VCaP (cell line): Measurements from ENCODE around the gene INS.

Experiments
- H3K27ac ChIP-seq: fragments of 450-650 bp; 2 replicates; pipeline ENCODE4 v1.5.1; 2017
- TF ChIP-seq, protein P1 (sequence below): fragments of 450-650 bp; conservative IDR thresholded peaks from 2 replicates; pipeline ENCODE4 v1.5.1; 2017; ENCODE audit warnings: mild to moderate bottlenecking, moderate library complexity

INS gene

DNA sequence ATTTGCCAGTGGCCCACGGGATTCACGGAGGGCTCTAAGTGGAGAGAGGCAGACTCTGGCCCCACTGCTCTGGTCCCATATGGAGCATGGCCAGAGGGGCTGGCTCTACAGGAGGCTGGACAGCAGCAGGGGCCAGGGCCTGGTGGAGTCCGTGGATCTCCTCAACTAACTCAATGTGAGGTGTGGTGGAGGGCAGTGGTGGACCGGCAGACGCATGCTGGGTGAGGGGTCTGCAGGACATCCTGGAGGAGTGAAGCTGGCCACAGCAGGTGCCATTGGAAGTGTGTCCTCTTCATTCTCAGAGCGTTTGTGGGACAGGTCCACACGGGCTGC, 37.4 kb downstream of the INS start:
- TF ChIP-seq, protein P1, sequence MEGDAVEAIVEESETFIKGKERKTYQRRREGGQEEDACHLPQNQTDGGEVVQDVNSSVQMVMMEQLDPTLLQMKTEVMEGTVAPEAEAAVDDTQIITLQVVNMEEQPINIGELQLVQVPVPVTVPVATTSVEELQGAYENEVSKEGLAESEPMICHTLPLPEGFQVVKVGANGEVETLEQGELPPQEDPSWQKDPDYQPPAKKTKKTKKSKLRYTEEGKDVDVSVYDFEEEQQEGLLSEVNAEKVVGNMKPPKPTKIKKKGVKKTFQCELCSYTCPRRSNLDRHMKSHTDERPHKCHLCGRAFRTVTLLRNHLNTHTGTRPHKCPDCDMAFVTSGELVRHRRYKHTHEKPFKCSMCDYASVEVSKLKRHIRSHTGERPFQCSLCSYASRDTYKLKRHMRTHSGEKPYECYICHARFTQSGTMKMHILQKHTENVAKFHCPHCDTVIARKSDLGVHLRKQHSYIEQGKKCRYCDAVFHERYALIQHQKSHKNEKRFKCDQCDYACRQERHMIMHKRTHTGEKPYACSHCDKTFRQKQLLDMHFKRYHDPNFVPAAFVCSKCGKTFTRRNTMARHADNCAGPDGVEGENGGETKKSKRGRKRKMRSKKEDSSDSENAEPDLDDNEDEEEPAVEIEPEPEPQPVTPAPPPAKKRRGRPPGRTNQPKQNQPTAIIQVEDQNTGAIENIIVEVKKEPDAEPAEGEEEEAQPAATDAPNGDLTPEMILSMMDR, result no peak
- no peak overlapping the region for H3K27ac ChIP-seq

DNA sequence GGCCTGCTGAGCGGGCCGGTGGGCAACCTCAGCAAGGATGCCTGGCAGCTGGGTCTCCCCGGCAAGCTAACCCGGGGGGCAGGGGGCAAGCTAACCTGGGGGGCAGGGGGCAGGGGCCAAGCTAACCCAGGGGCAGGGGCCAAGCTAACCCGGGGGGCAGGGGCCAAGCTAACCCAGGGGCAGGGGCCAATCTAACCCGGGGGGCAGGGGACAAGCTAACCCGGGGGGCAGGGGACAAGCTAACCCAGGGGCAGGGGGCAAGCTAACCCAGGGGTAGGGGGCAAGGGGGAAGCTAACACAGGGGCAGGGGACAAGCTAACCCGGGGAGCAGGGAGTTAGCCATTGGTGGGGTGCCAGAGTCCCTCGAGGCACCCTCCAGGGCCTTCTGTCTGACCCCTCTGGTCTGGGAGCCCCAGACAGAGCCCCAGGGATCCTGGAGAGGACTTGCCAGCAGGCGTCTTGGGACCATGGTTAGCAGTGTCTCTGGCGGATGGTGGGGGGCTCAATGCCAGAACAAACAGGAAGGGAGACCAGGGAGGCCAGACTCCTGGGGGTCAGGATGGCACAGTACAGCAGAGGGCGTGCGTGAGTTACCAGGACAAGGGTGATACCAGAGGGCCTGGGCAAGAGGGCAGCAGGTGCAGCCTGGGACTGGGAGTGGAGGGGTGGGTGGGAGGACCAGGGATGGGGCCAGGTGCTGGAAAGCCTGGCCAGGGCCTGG, 37.9 kb downstream of the INS start:
- TF ChIP-seq, protein P1, result no peak
- H3K27ac ChIP-seq, result no peak overlapping the region

DNA sequence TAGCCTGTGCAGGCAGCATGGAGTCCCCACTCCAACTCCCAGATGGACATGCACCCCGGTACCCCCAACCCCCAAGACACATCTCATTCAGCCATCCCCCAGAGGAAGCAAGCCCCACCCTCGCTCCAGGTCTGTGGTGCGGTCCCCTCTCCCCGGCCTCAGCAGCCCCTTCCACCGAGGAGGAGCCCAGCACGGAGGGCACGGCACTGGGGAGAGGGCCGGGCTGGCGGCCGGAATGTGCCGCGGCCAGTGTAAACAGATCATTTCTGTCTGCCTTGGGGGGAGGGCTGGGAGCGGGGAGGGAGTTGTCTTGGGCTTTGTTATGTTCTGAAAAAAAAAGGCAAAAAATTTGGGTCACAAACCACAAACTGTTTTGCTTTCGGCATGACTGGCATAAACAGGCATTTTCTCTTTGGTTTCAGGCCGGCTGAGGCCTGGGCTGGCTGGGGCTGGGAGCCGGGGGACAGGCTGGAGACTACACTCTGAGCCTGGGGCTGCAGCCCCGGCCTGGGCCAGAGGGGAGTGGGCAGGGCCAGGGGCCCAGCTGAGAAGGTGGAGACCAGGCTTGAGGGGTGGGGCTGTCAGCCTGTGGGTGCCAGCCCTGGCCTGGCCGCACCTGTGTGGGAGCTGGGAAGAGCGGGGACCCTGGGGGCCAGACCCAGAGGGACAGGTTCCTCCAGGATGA, 38.6 kb downstream of the INS start:
- H3K27ac ChIP-seq, result no peak overlapping the region

DNA sequence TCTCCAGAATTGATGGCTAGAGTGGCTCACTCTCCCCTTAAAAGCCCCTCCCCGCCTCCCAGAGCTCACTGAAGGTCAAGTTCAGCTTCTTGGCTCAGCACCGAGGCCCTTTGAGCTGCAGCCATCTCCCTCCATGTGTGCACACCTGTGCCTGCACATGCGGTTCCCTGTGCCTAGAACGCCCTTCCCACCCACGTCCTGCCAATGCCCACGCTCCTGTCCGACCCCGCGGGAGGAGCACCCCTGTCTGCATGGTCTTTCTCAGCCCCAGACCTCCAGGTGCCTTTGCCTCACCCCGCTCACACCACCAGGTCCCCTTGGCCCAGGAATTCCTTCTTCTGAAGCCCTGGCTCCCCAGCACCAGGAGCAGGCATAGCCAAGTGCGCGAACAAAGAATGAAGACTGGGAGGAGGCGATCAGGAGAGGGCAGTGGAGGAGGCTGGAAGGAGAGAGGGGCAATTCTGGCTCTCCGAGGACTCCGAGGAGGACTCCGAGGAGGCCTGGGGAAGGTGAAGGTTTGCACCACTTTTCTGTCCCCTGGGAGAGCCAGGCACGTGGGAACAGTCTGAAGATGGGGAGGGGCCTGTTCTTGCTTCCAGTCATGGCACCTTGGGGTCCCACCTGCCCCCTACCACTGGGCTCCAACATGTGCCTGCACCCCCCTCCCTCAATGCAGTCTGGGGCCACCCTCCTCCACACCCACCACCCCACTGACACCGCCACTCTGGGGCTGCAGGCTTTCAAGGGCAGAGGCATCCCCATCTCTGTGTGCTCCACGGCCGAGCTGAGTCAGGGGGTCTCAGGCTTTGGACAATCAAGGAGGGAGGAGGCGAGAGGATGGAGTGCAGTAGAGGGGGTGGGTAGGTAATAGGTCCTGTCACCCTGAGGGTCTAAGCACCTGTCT, 39.5 kb downstream of the INS start:
- TF ChIP-seq, protein P1, result no peak

More for the DNA sequence above, 38.6 kb downstream of the INS start:
- TF ChIP-seq, protein P1, result no peak

DNA sequence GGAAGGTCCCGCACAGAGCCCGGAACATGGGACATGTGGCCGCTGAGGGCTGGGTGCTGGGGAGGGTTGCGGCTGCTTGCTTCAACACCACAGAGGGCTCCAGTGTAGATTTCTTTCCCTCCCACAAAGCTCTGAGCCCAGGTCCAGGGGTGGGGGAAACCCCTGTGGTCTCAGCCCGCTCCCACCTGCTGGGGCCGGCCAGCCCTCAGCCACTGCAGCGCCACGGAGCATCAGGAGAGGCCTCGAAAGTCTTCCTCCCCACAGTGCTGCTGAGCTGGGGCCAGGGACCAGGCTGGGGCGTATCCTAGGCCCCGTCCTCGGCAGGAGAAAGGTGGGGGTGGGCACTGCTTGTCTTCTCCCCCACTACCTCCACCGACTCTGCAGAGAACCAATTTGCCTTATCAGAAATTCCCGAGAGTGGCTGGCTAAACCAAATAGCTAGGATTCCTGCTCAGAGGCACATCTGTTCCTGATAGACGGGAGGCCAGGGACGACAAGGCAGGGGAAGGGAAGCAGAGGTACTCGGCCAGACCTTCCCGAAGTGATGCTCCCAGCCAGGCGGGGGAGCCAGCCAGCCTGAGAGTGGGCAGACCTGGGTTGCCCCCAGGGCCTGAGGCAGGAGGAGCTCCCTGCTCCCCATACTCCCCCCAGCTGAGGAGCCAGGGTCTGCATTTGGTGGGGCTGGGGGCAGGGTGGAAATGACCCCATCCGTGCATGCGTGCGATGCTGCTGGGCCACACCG, 40.5 kb downstream of the INS start:
- H3K27ac ChIP-seq, result no peak overlapping the region
- TF ChIP-seq, protein P1, result no peak

More for the DNA sequence above, 39.5 kb downstream of the INS start:
- no peak overlapping the region for H3K27ac ChIP-seq

DNA sequence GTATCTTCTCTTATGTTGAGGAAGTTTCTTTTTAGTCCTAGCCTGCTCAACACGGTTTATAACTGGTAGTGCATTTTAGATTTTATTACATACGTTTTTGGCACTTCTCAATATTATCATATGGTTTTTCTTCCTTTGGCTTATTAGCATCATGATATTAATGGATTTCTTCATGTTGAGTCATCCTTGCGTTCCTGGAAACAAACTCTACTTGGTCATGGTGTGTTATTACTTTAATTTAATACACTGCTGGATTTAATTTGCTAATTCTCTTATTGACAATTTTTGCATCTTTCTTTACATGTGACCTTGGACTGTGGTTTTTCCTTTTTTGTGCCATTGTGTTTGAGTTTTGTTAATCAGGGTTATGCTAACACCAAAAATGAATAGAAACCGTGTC, 42.3 kb downstream of the INS start:
- H3K27ac ChIP-seq, result no peak overlapping the region
- TF ChIP-seq, protein P1, result no peak

DNA sequence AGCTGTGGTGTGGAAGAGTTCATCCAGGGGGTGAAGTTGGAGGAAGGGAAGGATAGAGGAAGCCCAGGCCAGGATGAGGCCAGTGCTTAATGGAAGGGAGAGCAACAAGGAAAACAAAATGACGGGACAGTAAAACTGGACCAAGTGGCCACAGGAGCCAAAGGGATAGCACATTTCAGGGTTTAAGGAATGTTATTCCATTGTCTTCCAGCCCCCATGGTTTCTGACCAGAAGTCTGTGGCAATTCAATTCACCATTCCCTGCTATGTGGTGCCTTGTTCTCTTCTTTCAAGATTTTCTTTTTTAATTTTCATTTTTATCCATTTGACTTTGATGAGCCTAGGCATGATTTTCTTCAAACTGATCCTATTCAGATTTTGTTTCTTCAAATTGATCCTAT, 44.3 kb downstream of the INS start:
- H3K27ac ChIP-seq, result no peak overlapping the region
- TF ChIP-seq, protein P1, result no peak
